Mucosa of gallbladder (tissue), 1 donor: Measurements from ENCODE around the gene SLAIN1. TPM values are rescaled to one million over a fixed set of nuclear protein-coding genes. Genes with fewer than 3 reads are reported as not detected.

Source experiments
- DNase-seq: peaks from one replicate; pipeline ENCODE4 v3.0.0-alpha.2; 2020; ENCODE audit warnings: low spot score
- total RNA-seq: library from RNA; stranded (reverse); gene quantifications from one replicate; pipeline ENCODE4 v1.2.1, GENCODE V29; 2021
- donor health status: DM: no; HTN: no; CAD: no.

The SLAIN1 gene
- total RNA-seq, 1 donor from 2014 or later, result 9.7 TPM

DNA sequence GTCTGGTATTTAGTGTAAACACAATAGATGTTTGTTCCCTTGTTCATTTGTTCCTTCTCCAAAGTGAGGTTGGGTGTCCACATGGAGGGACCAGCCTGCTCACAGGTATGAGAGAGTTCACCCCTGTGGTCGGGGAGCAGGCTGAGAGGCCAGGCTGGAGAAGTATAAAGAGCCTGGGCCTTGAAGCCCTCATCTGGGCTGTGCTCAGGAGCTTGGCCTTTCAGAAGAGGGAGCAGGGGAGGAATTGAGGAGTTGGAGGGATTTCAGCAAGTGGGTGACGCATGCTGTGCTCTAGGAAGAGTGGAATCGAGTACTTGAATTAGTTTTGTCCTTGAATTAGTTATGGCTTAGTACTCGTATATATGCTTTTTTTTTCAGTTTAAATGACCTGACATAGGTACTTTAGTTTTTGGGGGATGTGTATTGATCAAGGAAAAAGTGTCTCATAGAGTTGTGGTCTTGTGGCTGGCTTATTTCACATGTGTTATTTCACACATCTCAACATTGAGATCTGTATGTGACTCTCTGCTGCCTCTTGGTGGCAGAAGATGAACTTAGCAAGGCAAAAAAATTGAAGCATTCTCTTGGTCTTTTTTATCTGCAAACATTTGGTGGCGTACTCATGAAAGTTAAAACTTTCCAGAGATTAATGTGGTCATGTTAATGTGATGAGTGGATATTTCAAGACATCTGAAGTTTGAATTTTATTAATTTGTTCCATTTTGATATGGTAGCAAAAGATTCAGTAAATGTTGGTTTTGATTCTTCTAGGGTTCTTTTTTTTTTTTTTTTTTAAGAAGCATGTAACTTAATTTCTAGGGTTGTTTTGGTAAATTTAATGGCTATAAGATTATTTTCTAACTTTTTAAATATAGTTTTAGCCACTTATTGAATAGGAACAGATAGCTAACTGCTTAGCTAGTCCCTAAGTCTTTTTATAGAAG is 54.3 kb downstream of the SLAIN1 start:
- peak; percentile 24 for DNase-seq

DNA sequence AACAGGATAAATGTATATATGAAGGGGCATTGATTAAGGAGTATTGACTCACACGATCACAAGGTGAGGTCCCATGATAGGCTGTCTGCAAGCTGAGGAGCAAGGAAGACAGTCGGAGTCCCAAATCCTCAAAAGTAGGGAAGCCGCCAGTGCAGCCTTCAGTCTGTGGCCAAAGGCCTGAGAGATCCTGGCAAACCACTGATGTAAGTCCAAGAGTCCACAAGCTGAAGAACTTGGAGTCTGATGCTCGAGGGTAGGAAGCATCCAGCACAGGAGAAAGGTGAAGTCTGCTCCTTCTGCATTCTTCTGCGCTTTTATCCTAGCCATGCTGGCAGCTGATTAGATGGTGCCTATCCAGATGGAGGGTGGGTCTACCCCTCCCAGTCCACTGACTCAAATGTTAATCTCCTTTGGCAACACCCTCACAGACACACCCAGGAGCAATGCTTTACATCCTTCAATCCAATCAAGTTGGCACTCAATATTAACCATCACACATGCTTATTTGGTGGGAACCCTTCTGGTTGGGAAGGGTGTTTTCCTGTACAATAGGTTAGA is 55.1 kb downstream of the SLAIN1 start:
- DNase-seq, result no peak

- no peak for DNase-seq
These were observed 63.4 kb downstream of the SLAIN1 start for GRCh38 chr13:77760893-77761292.

- no peak for DNase-seq
These were observed 69.9 kb downstream of the SLAIN1 start for GRCh38 chr13:77767413-77767812.

GRCh38 chr13:77774181-77774580 is 76.7 kb downstream of the SLAIN1 start:
- no peak for DNase-seq

GRCh38 chr13:77776704-77777103 is 79.2 kb downstream of the SLAIN1 start:
- DNase-seq, result no peak

- DNase-seq, result peak; percentile 53
These were observed 82.2 kb downstream of the SLAIN1 start for GRCh38 chr13:77779552-77780272.

GRCh38 chr13:77781808-77782207 is 84.3 kb downstream of the SLAIN1 start:
- no peak for DNase-seq

GRCh38 chr13:77784515-77784914 is 87.0 kb downstream of the SLAIN1 start:
- no peak for DNase-seq

DNA sequence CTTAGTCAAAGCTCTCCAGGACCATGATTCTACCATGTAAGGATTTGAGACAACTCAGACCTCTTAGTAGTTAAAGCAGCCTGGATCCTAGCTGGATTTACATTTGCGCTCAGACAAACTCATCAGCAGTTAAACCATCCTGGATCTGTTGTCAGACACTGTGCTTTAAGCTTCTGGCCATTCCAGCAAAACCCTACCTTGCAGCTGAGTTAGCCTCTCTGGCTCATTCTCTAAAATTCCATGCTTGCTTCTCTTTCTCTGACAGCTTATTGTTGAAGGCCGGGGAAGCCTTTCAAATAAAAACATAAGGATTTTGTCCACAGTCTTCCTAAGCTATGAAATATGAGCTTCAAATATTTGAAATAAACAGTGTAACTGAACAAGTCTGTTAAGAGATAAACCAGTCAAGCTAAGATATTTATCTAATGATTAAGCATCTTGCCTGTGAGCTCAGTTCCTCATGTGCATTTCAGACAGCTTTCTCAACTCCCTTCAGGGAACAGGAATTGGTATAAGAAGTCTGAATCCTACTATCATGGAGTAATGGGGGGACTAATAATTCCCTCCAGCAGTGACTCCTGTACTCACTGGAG is 89.3 kb downstream of the SLAIN1 start:
- no peak for DNase-seq

GRCh38 chr13:77789376-77789775 is 91.9 kb downstream of the SLAIN1 start:
- no peak for DNase-seq

DNA sequence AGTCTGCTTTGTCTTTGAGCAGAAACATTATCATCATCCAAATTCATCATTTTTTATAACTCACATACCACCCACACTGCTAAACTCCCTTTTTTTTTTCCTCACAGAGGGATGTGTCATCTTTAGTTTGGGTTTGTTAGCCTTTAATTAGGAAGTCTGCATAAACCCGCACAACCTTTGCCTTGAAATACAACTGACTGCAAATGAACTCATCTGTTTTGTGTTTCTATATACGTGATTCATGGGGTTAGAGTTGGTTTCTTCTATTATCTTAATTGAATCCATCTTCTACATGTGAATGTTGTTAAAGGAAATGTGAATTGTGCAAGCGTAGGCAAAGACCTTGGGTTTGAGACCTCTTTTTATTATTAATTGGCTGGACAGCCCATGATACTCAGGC is 102.7 kb downstream of the SLAIN1 start:
- DNase-seq, result no peak

DNA sequence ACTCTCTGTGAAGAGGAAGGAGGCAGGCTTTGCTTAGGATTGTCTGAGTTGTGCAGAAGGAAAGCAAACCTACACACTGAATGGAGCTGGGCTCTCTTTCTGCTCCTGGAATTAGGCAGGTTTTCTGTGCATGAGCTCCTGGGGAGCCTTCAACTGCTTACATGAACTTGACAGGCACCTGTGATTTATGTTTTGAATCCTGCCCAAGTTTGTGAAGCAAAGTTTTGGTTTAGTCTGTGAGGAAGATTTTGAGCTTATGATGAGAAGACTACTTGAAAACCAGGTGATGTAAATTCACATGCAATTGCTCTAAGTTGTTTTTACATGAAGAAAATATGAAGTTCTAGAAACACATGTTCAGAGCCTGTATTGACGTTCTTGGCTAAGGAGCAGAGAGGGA is 109.0 kb downstream of the SLAIN1 start:
- DNase-seq, result no peak

DNA sequence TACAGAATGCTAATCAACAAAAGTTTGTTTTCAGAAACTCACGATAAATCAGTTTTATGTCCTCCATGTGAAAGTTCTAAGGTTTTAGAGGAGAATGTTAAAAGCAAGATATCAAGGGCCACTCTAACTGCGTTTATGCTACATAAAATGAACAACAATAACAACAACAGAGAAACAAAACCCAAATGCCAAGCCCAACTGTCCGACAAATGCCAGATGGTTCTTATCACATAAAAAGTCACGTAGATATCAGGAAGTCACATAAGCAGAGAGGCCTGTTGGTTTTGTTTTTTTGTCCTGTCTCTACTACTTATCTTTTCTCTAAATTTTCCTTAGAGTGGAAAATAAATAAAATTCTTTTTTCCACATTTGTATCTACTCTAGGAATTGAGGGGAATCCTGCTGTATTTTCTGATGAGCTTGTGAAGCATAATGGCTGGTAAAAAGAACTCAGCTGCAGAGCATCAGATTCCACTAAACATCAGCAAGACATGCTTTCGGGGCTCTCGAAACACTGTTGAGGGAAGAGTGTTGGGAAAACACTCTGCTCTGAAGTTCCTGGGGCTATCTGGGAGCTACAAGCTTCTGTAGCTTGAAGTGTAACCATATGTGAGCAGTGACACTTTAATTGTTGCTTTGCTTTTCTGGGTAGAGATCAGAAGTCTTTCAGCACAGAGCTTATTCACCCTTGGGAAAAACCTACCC is 110.1 kb downstream of the SLAIN1 start:
- no peak for DNase-seq

- no peak for DNase-seq
These were observed 112.9 kb downstream of the SLAIN1 start for GRCh38 chr13:77810430-77810829.

GRCh38 chr13:77810878-77811277 is 113.4 kb downstream of the SLAIN1 start:
- DNase-seq, result no peak

- DNase-seq, result no peak
These were observed 113.9 kb downstream of the SLAIN1 start for GRCh38 chr13:77811381-77811780.

DNA sequence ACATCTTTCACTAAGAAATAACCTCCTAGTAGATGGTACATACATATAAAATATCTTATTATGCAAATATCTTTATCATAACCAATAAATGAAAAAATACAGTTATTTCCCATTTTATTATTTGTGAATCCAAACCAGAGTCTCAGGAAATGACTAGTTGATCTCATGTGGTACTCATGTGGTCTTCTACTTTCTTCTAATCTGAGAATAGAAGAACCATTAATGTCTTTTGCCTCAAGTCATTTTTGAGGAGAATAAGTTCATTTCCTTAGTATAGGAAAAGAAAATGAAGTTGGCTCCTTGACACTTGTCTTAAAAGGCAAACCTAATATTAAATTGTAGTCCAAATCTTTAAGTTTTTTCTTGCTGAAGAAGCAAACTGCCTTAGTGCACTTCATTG is 114.5 kb downstream of the SLAIN1 start:
- no peak for DNase-seq
